DND-41 (cell line): ENCODE data around the gene MCTP2.

ENCODE experiments used
- EZH2 ChIP-seq: IDR thresholded peaks from 3 replicates; pipeline ENCODE4 v1.6.1; 2012; ENCODE audit warnings: borderline replicate concordance, low read depth, mild to moderate bottlenecking, moderate library complexity, low read length, inconsistent platforms; ENCODE audit not compliant: severe bottlenecking
- TF ChIP-seq, protein P1 (sequence below): IDR thresholded peaks from 2 replicates; pipeline ENCODE4 v1.5.1; 2012; ENCODE audit warnings: borderline replicate concordance, low read length, moderate library complexity, mild to moderate bottlenecking; ENCODE audit not compliant: poor library complexity, severe bottlenecking; ENCODE audit errors: extremely low read depth

DNA sequence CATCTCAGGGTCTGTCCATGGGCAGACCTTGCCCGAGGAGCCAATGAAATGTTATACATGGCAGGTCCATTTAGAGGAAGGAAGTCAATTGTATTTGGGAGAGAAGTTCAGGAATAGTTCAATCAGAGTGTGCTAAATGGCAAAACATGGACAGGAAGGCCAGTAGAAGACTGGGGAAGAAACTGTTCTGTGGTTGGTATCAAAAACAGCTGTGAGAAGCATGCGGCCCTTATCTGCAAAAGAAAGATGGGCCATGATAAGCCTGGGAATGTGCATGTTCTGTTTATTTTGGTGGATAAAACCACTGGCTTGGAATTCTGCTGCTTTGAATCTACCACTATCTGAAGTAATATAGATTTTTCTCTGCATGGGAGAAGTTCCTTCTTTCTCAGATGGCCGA, 100.4 kb downstream of the MCTP2 start:
- TF ChIP-seq, protein P1, sequence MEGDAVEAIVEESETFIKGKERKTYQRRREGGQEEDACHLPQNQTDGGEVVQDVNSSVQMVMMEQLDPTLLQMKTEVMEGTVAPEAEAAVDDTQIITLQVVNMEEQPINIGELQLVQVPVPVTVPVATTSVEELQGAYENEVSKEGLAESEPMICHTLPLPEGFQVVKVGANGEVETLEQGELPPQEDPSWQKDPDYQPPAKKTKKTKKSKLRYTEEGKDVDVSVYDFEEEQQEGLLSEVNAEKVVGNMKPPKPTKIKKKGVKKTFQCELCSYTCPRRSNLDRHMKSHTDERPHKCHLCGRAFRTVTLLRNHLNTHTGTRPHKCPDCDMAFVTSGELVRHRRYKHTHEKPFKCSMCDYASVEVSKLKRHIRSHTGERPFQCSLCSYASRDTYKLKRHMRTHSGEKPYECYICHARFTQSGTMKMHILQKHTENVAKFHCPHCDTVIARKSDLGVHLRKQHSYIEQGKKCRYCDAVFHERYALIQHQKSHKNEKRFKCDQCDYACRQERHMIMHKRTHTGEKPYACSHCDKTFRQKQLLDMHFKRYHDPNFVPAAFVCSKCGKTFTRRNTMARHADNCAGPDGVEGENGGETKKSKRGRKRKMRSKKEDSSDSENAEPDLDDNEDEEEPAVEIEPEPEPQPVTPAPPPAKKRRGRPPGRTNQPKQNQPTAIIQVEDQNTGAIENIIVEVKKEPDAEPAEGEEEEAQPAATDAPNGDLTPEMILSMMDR = no peak
- no peak for TF ChIP-seq EZH2
